Ovary (tissue), 3 donors: ENCODE data around the gene PCNX3.

ENCODE experiments used
- POLR2A ChIP-seq: fragments of 450-650 bp; IDR thresholded peaks from one replicate; pipeline ENCODE4 v1.6.1; 2017; ENCODE audit warnings: antibody characterized with exemption, mild to moderate bottlenecking, moderate library complexity
- TF ChIP-seq, protein P1 (sequence below), 3 donors: fragments of 450-650 bp in 2 of 3; fragments of 200-600 bp in 1 of 3; IDR thresholded peaks; one replicate each; pipeline versions ENCODE4 v1.5.1 to v1.8.0; 2016 to 2022; ENCODE audit warnings: antibody characterized with exemption in 3 of 3, mild to moderate bottlenecking in 1 of 3
- donor health status: DM: no; HTN: no; CAD: no.

DNA sequence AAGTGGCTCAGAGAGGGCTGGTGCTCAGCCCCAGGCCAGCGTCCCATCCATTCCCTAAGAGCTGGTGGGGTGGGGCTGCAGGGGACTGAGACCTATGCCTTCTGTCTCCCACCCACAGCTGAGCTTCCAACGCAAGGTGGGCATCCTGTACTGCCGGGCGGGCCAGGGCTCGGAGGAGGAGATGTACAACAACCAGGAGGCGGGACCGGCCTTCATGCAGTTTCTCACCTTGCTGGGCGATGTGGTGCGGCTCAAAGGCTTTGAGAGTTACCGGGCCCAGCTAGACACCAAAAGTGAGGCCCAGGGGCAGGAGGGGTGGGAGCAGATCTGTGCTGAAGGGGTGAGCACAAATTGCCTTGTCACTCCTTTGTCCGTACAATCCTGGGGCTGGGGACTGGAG lies 29.3 kb downstream of the PCNX3 start:
- TF ChIP-seq, protein P1, sequence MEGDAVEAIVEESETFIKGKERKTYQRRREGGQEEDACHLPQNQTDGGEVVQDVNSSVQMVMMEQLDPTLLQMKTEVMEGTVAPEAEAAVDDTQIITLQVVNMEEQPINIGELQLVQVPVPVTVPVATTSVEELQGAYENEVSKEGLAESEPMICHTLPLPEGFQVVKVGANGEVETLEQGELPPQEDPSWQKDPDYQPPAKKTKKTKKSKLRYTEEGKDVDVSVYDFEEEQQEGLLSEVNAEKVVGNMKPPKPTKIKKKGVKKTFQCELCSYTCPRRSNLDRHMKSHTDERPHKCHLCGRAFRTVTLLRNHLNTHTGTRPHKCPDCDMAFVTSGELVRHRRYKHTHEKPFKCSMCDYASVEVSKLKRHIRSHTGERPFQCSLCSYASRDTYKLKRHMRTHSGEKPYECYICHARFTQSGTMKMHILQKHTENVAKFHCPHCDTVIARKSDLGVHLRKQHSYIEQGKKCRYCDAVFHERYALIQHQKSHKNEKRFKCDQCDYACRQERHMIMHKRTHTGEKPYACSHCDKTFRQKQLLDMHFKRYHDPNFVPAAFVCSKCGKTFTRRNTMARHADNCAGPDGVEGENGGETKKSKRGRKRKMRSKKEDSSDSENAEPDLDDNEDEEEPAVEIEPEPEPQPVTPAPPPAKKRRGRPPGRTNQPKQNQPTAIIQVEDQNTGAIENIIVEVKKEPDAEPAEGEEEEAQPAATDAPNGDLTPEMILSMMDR (IDR thresholded peaks at IDR 0.05): no peak
- no peak for TF ChIP-seq POLR2A
